NK-92 (cell line): Measurements from ENCODE around the gene HCRT.
"Not testable (repeated sequence)": the region's sequence is repeated elsewhere in the genome, so short reads cannot be mapped to it uniquely, and the experiment has no call there.

ENCODE experiments used
- DNase-seq: peaks from one replicate; lab custom pipeline; 2025; ENCODE audit not compliant: unreplicated experiment; lab: John Stamatoyannopoulos, UW

The HCRT gene, protein sequence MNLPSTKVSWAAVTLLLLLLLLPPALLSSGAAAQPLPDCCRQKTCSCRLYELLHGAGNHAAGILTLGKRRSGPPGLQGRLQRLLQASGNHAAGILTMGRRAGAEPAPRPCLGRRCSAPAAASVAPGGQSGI

DNA sequence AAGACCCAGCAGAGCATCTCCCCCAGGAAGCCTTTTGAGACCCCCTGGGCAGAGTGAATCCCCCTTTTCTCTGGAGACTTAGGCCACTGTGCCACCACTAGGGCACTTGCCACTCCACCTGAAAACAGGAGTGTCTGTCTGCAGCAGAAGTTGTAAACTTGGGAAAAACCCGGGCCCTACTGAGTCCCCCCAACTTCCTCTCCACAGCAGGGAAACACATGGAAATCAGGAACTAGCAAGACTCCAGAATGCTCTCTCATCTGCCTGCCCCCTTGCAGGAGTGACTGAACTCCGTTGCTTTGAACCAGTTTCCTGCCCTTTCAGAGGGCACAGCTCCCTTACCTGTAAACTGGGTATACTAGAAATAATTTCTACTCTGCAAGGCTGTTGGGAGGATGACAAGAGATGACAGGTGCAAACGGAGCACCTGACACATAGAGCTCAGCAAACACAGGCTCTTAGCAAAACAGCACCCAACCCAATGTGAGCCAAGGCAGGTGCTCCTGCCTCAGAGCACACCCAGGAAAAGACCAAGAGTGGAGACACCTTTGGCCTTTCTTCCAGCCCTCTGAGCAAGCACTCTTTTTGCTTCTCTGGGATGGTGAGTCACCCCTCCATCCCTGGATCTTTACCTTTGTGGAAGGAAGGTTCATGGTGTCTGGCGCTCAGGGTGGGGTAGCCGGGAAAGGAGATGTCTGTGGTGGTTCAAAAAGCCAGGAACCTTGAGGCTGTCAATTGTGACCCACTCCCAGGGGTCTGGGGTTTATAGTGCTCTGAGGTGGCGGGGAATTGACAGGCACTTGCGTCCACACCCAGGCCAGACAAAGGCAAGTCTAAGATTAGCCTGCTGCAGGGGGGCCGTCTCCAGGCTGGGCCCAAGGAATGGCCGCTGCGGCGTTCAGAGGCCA, at the start of gene HCRT:
TSS of gene HCRT (minus strand) at position 740 of the 908 bp plus-strand sequence. CDS start at position 653, 87 bp downstream.
- DNase-seq = no peak

DNA sequence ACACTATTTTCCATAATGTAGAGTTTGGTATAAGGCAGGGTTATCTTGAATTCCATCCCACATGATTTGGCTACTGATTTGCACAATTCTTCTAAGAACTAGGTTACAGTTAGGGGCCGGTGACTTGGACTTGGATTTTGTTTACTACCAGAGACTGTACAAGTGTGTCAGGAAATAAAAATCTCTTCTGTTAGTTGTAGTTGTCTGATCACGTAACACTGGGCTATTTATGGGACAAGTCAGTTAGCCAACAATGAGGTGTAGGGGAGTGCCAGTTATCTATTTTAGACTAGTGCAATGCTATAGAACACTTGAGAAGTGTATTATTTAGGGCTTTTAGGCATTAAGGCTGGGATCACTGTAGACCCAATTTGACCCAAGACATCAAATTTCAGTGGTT, 48.7 kb upstream of the HCRT start:
- no peak for DNase-seq

DNA sequence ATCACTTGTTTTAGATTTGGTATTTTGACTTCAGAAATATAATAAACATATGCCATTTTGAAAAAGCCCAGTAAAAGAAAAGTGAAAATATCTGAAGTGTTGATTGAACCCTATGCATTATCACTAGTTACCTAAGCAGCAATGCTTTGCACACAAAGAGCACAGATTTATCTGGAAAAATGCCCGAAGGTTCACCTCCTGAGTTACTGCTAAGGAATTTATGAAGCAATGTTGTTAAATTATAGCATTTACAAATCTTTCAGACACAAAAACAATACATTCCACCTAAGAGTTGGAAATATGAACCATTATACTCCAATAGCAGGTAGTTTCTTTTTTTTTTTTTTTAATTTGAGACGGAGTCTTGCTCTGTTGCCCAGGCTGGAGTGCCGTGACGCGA, 47.9 kb upstream of the HCRT start:
- DNase-seq = no peak

DNA sequence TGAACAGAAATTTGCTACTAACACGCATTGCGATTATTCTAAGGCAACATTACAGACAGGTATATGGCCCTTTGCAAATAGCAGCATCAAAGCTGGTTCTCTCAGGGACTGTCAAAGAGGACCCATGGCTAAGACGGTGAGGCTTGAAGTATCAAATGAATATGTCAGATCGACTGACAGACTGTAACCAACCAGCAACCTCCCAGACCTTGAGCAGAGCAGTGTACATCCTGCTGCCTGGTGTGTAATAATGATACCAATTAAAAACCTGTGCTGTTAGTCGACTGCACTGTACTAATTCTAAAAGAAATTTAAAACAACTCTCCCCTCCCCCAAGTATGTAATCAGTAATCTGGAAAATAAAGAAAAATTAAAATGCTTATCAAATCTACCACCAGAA, 45.0 kb upstream of the HCRT start:
- DNase-seq = no peak

DNA sequence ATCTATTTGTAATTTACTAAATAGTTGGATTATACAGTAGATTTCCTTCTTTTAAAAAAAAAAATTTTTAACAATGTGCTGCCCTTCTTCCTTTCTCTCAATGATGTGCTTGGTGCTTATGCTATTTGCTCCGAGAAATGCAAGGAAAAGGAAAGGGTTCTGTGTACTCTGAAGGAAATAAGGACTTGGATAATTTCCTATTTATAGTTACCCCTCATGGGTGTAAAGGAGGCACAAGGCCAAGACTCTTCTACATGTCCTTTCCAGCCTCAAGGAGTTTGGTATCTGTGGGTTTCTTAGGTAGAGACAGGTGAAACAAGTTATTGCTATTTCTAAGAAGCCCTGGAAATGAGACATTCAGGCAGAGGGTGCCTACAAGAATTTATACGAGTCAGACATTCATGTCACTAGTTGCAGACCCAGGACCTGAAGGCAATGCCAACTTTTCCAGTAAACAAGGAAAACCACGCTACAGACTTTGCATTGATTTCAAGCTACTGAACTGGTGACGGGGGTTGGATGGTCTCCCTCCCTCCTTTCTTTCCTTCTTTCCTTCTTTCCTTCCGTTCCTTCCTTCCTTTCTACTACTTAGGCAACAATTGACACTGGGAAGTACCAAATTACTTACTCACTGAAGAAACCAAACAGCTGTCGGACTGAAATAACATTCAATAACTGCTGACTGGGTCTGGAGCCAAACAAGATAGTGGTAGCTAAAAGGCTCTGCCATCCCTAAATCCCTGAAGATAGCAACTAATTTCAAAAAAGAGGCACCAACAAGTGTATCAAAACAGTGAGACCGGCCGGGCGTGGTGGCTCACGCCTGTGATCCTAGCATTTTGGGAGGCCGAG, 42.8 kb upstream of the HCRT start:
- no peak for DNase-seq

DNA sequence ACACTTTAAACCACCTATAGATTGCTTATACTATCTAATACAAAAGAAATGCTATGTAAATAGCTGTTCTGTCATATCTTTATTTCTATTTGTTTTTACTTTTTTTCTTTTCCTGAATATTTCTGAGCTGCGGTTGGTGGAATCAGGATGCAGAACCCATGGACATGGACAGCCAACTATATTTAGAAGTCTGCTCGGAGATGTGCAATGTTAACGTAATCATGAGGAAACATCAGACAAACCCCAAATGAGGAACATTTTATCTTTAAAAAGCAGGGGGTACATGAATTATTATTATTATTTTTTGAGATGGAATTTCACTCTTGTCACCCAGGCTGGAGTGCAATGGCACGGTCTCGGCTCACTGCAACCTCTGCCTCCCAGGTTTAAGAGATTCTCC, 40.4 kb upstream of the HCRT start:
- no peak for DNase-seq

DNA sequence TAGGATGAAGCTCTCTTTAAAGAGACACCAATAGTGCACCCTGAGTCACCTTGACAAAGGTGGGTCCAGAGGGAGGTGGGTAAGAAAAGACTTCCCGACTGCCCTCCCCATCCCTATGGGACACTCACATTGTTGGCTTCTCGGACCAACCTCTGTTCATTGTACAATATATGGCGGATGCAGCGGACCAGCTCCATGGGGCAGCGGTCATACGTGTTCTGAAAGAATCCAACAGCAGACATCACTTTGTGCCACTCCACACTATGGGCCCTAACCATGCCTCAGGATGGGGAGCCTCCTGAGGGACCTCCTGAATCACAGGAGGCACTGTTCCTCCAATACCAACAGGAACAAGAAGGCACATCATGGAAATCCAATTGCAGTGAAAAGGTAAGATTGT, 39.4 kb upstream of the HCRT start:
- DNase-seq = no peak

DNA sequence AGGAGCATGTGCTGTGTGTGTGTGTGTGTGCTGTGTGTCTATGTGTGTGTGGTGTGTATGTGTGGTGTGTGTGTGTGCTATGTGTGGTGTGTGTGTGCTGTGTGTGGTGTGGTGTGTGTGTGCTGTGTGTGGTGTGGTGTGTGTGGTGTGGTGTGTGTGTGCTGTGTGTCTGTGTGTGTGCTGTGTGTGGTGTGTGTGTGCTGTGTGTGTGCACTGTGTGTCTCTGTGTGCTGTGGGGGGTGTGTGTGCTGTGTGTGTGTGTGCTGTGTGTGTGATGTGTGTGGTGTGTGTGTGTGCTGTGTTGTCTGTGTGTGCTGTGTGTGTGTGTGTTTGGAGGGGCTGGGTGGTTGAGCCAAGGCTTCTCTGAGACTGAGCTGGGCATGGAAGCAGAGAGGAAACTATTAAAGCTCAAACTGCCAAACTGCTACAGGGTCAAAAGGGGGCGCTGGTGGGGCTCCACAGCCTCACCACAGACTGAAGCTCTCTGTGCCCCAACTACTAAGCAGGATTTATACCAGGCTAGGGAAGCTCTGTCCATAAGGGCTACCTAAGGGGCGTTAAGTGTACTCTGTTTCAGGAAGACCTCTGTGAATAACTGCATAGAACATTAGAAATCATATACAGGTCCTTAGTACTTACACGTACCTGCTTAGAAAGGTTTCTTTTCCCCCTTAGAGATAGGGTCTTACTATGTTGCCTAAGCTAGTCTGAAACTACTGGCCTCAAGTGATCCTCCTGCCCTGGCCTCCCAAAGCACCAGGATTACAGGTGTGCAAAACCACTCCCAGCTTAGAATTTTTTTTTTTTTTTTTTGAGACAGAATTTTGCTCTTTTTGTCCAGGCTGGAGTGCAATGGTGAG, 36.9 kb upstream of the HCRT start:
- no peak for DNase-seq

DNA sequence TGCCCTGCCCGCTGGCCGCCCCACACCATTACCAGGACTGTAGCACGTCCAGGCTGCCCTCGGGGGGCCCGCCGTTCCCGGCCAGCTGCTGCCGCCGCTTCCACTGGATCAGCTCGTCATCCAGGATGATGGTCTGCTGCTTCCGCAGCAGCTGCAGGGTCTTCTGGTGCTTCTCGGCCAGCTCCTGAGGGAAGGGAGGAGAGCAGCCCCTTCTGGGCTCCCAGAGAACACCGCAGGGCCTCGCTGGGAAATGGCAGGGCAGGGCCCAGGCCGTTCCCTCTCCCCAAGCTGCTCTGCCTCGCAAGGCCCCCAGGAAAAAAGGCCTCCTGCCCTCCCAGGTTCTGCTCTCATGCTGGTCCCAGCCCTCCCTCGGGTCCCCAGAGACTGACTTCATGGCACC, 34.0 kb upstream of the HCRT start:
- not testable (repeated sequence) for DNase-seq

DNA sequence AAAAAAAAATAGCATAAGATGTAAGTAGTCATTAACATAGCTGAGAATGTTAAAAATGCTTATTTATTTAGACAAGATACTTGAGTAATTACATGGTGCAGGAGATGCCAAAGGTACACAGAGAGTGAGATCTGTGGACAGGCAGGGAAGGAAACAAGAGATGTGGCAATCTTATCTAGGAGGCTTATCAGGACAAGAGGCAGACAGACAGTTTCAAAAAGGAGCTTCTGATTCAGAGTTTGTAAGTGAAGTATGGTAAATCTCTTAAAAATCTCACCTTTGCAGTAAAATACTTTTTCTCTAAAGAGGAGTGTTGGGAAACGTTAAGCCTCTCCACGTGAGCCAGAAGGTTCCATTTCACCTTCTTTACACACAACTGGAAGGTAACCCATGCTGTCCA, 28.9 kb upstream of the HCRT start:
- no peak for DNase-seq

DNA sequence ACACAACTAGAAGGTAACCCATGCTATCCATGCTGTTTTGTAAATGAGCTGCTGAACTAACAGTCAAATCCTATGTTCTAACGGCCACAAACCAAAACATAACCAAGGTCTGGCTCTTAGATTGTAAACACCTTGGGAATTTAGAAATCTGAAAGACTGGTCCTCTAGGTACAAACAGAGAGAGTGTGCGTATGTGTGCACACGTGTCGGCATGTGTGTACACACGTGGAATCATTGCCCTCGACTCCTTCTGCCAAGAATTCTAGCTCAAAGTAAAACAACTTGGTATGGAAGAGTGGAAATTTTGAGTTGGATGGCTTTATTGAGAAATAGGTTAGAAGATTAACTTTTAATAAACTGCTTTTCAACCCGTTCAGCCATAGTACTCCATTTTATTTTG, 27.1 kb upstream of the HCRT start:
- no peak for DNase-seq

DNA sequence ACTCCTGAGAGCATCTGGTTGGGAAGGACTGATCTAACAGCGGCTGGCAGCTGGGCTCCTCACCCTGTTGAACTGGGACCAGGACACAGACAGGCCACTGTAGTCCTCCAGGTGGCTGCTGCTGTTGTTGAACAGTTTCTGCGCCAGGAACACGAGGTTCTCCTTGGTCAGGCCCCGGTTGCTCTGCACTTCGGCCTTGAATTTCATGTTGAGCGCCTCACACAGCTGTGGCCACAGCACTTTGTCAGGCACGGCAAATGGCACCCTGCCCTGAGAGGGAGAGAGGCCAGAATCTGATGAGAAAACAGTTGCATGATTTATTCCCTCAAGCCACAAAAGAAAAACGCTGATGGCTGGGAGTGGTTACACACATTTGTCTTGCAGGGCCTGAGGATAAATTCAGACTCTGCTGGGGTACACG, 26.7 kb upstream of the HCRT start:
- not testable (repeated sequence) for DNase-seq

DNA sequence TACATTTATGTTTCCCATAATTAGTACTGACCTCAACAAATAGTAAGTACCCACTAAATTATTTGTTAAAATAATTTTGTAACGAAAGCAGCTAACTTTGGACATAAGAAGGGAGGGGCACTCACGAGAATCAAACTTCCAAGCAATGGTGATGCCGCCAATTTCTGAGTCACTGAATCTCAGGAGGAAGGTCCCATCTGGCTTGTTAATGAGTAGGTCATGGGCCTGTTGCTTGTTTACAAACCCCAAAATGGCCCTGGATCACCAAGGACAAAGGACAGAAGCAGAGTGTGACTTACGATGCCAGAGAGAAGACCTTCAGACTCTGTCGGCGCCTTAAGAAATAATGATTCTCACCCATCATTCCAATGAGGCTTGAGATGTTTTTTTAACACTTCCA, 24.8 kb upstream of the HCRT start:
- DNase-seq = no peak

DNA sequence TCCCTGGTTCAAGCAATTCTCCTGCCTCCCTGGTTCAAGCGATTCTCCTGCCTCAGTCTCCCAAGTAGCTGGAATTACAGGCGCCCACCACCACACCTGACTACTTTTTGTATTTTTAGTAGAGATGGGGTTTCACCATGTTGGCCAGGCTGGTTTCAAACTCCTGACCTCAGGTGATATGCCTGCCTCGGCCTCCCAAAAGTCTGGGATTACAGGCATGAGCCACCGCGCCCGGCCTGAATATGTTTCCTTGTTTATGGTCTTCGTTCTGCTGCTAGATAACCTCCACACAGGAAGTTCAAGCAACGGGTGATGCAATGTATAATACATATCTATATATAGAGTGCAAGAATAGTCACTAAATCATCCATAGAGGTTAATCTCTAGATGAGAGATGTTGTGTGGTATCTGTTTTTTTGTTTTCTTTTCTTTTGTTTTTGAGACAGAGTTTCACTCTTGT, 20.9 kb upstream of the HCRT start:
- not testable (repeated sequence) for DNase-seq

DNA sequence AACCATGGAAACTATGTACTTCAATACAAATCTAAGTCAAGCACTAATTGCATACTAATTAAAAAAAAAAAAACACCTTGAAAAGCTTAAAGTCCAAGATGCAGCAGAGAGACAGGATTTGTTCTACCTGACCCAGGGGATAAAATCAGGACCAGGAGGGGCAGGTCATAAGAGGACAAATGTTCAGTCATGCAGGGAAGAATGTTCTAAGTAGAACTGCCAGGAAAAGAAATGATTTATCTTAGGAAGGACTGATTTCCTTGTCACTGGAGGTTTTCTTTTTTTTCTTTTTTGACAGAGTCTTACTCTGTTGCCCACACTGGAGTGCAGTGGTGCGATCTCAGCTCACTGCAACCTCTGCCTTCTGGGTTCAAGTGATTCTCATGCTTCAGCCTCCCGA, 18.1 kb upstream of the HCRT start:
- DNase-seq = no peak

DNA sequence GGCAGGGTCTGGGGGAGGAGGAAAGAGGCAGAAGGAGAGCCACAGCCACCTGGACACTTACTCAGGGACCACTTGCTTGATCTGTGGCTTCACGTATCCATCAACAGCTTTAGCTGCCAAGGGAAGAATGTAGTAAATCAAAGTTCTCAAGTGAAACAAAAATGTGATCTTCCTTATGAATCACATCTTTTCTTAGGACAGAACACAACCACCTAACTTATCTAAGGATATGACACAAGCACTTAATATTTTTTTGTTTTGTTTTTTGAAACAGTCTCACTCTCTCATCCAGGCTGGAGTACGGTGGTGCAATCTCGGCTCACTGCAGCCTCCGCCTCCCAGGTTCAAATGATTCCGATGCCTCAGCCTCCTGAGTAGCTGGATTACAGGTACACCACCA, 17.4 kb upstream of the HCRT start:
- DNase-seq = no peak

DNA sequence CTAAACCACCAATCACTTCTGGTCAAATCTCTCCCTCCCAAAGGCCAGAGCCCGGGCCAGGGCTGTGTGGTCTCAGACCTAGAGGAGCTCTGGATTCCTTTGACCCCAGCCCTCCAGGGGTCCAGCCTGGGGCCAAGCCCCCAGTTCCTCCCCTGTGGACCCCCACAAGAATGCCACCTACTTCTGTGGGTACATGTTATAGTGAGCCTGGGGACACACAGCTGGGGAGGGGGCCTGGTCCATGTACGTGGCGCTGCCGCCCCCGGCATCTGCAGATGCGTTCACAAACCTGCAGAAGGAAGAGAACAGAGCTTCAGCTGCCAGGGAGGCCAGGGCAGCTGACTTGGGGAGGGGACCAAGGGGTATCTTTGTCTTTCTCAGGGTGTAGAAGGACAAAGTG, 16.9 kb upstream of the HCRT start:
- DNase-seq = no peak

DNA sequence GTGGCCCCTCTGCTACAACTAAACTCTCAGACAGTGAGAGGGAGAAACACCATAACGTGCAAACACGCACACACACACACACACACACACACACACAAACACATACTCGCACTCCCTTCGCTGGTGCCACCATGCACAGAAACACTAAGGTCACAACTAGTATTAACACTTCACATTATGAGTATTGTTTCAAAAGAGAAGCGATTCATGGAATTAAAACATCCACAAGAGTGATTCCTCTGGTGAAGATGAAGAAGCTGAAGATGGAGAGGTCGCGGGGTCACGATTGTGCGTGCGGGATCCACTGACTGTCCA, 16.2 kb upstream of the HCRT start:
- no peak for DNase-seq

DNA sequence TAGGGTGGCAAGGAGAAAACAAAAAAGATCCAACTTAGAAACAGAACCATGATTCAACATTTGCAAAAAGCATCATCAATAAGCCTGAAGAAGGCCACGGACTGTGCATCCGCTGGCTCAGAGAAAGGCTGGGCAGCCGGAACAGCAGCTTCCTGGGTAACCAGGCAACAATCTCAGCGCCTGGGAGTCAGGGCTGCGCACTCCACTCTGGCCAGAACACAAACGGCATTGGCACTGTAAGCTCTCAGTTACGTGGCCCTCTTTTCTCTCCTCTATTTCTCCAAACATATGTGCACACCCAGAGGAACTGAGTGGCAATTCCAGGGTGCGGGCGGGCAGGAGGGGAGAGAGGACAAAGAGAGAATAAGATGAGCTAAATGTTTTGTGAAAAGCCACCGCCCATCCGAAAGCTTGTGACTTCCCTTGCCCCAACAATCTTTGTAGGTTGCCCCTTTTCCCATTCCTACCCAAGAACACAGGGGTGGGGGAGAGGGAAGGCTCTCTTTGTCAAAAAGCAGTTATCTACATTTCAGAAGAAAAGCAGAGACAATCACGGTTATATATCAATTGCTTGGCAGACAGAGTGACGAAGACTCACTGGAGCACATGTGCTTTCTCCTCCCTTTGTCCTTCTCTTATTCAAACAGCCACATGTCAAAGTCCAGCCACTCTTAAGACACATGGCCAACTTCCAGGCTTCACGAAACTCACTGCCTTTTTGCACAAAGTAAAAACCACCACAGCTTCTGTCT, 15.6 kb upstream of the HCRT start:
- no peak for DNase-seq

DNA sequence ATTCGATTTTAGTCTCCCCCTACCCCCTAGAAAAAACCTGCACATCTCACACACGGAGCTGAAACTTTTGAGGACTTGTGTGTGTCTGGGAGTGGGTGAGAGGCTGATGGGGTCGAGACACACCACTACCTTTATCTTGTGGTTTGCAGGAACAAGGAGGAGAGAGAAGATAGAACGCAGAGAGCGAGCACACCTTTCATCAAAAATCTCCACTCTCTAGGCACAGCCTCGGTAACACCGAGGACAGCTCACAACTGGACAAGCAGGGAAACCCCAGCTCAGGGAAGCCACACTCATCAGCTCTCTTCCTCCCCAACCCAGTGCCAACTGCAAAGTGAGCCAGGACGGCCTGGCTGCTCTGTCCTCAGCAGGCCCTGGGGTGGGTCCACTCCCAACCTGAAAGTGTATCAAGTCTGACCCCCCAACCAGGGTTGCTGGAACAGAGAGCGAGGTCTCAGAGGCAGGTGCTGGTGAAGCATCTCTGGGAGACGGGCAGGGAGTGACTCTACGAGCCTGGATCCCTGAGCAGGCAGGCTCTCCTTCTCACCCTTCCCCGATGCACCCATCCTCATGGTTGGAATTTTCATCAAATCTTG, 14.3 kb upstream of the HCRT start:
- DNase-seq = no peak
